NCI-H1092 (cell line): ENCODE measurements around the gene PSMB2.
"Not testable (repeated sequence)": the region's sequence is repeated elsewhere in the genome, so short reads cannot be mapped to it uniquely, and the experiment has no call there.

Source experiments
- DNase-seq: peaks from one replicate; lab custom pipeline; 2025; lab: John Stamatoyannopoulos, UW

The PSMB2 gene

GRCh38 chr1:35641233-35641866, at the start of gene PSMB2:
Gene PSMB2, minus strand, starts transcription at chr1:35641526. Its CDS starts 94 bp downstream, at chr1:35641432.
- peak; percentile 95 for DNase-seq

GRCh38 chr1:35691080-35691479, 49.8 kb upstream of the PSMB2 start:
- DNase-seq = peak; percentile 58

- DNase-seq = not testable (repeated sequence)
Observed at GRCh38 chr1:35690103-35690502, 48.8 kb upstream of the PSMB2 start.

GRCh38 chr1:35688161-35688560, 46.8 kb upstream of the PSMB2 start:
- no peak for DNase-seq

- no peak for DNase-seq
Observed at GRCh38 chr1:35683012-35683411, 41.7 kb upstream of the PSMB2 start.

- no peak for DNase-seq
Observed at GRCh38 chr1:35680271-35680670, 38.9 kb upstream of the PSMB2 start.

GRCh38 chr1:35675773-35676172, 34.4 kb upstream of the PSMB2 start:
- no peak for DNase-seq

GRCh38 chr1:35674111-35674510, 32.8 kb upstream of the PSMB2 start:
- DNase-seq = no peak

- DNase-seq = no peak
Observed at GRCh38 chr1:35672116-35672515, 30.8 kb upstream of the PSMB2 start.

GRCh38 chr1:35668506-35668905, 27.2 kb upstream of the PSMB2 start:
- no peak for DNase-seq

GRCh38 chr1:35666916-35667315, 25.6 kb upstream of the PSMB2 start:
- DNase-seq = no peak

- no peak for DNase-seq
Observed at GRCh38 chr1:35666216-35666615, 24.9 kb upstream of the PSMB2 start.

GRCh38 chr1:35663434-35663833, 22.1 kb upstream of the PSMB2 start:
- DNase-seq = no peak

GRCh38 chr1:35661474-35661795, 20.1 kb upstream of the PSMB2 start:
- DNase-seq = no peak

- DNase-seq = no peak
Observed at GRCh38 chr1:35660581-35661473, 19.5 kb upstream of the PSMB2 start.

- no peak for DNase-seq
Observed at GRCh38 chr1:35659589-35659988, 18.3 kb upstream of the PSMB2 start.

- DNase-seq = no peak
Observed at GRCh38 chr1:35657851-35658250, 16.5 kb upstream of the PSMB2 start.

GRCh38 chr1:35656863-35657232, 15.5 kb upstream of the PSMB2 start:
- no peak for DNase-seq

GRCh38 chr1:35656148-35656862, 15.0 kb upstream of the PSMB2 start:
- DNase-seq = no peak

GRCh38 chr1:35655196-35655595, 13.9 kb upstream of the PSMB2 start:
- DNase-seq = no peak

GRCh38 chr1:35650416-35650815, 9.1 kb upstream of the PSMB2 start:
- DNase-seq = no peak

GRCh38 chr1:35646043-35646442, 4.7 kb upstream of the PSMB2 start:
- no peak for DNase-seq

GRCh38 chr1:35644204-35644603, 2.9 kb upstream of the PSMB2 start:
- DNase-seq = no peak
